PFSK-1 (cell line): ENCODE measurements around the gene FAM222A.

ENCODE experiments used
- POLR2AphosphoS5 ChIP-seq: IDR thresholded peaks from 2 replicates; pipeline ENCODE4 v1.6.1; 2012; ENCODE audit warnings: low read depth, mild to moderate bottlenecking, control low read depth, low read length, moderate library complexity
- REST ChIP-seq, 2 experiments: IDR thresholded peaks; 2 replicates each; pipeline versions ENCODE4 v1.6.1 to v1.8.0; 2011 to 2012; ENCODE audit warnings: low read depth in 2 of 2, low read length in 2 of 2, control low read depth in 1 of 2, inconsistent platforms in 1 of 2, mild to moderate bottlenecking in 1 of 2, moderate library complexity in 1 of 2; ENCODE audit not compliant: insufficient read depth in 1 of 2
- TAF1 ChIP-seq: IDR thresholded peaks from 2 replicates; pipeline ENCODE4 v1.6.1; 2012; ENCODE audit warnings: low read length, control low read depth, borderline replicate concordance; ENCODE audit not compliant: insufficient read depth

- TF ChIP-seq POLR2AphosphoS5 (no peak), REST (IDR thresholded peaks at IDR 0.05; ENCODE audit: insufficient read depth in 1 of 2, low read depth in 2 of 2, low read length in 2 of 2) (no peak), TAF1 (no peak)
Measured at GRCh38 chr12:109803678-109804077, 90.1 kb downstream of the FAM222A start.
